Measurements from ENCODE around the gene NRP1. TPM values are rescaled to one million over a fixed set of nuclear protein-coding genes. Genes with fewer than 3 reads are reported as not detected.

NRP1 gene
- total RNA-seq, 4 donors from 2014 or later = 47.1 to 286 (median 111) TPM

DNA sequence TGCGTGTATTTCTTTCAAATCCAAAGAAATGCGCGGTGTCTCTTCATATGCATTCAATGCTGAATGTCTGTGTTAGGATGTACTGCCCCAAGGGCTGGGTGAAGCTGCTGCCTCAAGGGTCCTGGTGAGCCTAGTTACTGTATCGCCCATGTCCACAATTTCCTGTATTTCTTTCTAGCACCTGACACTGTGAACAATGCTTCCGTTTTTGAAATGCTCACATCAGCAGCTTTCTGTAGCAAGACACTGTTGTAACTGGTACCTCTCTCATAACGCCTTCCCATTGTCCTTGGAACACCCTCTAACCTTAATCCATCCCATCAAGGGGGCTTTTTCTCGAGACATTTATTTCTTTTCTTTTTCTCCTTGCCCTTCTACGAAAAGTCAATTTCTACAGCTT is 25.1 kb downstream of the NRP1 start:
- H3K27me3 ChIP-seq = no peaks in the 10 kb centered on the region
- no peaks in the 10 kb centered on the region for H3K36me3 ChIP-seq
- no peak for DNase-seq
- no peaks in the 10 kb centered on the region for H3K9me3 ChIP-seq
- peaks cover 0 to 3% of the 10 kb centered on the region in 2 donors for H3K4me1 ChIP-seq
- H3K4me3 ChIP-seq = no peak overlapping the region
- TF ChIP-seq, protein P1, sequence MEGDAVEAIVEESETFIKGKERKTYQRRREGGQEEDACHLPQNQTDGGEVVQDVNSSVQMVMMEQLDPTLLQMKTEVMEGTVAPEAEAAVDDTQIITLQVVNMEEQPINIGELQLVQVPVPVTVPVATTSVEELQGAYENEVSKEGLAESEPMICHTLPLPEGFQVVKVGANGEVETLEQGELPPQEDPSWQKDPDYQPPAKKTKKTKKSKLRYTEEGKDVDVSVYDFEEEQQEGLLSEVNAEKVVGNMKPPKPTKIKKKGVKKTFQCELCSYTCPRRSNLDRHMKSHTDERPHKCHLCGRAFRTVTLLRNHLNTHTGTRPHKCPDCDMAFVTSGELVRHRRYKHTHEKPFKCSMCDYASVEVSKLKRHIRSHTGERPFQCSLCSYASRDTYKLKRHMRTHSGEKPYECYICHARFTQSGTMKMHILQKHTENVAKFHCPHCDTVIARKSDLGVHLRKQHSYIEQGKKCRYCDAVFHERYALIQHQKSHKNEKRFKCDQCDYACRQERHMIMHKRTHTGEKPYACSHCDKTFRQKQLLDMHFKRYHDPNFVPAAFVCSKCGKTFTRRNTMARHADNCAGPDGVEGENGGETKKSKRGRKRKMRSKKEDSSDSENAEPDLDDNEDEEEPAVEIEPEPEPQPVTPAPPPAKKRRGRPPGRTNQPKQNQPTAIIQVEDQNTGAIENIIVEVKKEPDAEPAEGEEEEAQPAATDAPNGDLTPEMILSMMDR (IDR thresholded peaks at IDR 0.05) = no peak
- no peak for TF ChIP-seq POLR2A (IDR thresholded peaks at IDR 0.05)
- intact Hi-C loops (cut with DNase I; ENCODE audit: low total_unique reads) = no loop called here
- no peak overlapping the region for H3K27ac ChIP-seq

DNA sequence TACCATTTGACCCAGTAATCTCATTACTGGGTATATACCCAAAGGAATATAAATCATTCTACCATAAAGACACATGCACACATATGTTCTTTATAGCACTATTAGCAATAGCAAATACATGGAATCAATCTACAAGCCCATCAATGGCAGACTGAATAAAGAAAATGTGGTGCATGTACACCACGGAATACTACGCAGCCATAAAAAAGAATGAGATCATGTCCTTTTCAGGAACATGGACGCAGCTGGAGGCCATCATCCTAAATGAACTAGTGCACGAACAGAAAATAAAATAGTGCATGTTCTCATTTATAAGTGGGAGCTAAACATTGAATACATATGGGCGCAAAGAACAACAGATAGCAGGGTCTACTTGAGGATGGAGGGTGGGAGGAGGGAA is 26.6 kb downstream of the NRP1 start:
- TF ChIP-seq, protein P1 (IDR thresholded peaks at IDR 0.05) = no peak
- TF ChIP-seq POLR2A (IDR thresholded peaks at IDR 0.05) = no peak
- H3K9me3 ChIP-seq = no peaks in the 10 kb centered on the region
- no peak for DNase-seq
- no peak overlapping the region for H3K4me3 ChIP-seq
- no peaks in the 10 kb centered on the region for H3K36me3 ChIP-seq
- H3K27ac ChIP-seq = no peak overlapping the region
- H3K4me1 ChIP-seq = peaks cover 0 to 3% of the 10 kb centered on the region in 2 donors
- intact Hi-C loops (cut with DNase I; ENCODE audit: low total_unique reads) = no loop called here
- H3K27me3 ChIP-seq = no peaks in the 10 kb centered on the region

DNA sequence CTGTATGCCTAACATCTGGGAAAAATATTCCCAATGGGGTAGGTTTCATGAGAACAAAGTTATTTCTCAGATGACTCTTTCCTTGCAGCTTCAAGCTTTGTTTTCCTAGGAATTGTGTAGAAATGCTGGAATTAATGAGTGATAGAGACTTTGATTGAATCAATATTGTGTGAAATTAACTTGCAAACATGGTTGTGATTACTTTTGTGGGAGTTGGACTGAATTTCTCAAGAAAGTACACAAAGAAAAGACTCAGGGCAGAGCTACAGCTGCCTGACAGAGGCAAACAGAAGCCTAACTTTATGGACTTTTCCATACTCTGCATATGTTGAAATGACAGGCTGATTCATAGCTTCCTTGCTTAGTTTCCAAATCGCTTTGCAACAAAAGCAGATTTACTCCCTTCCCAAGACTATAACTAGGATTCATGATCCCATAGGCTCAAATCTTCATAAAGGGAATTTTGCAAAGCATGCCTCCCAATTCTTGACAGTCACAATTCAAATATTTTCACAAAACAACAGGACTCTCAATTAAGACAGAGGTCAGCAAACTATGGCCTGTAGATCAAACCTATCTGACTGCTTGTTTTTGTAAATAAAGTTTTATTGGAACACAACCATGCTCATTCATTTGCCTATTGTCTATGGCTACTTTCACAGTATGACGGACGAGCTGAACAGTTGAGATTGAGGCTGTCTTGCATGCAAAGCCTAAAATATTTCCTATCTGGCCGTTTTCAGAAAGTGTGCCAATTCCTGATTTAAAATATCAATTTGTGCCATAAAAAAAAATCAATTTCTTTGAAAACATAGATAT is 27.6 kb downstream of the NRP1 start:
- TF ChIP-seq, protein P1 (IDR thresholded peaks at IDR 0.05) = no peak
- TF ChIP-seq POLR2A (IDR thresholded peaks at IDR 0.05) = no peak
- Histone ChIP-seq H3K9me3 (no peaks in the 10 kb centered on the region), H3K27ac (peak overlapping the region in 1 of 2 donors; percentile 22), H3K36me3 (no peaks in the 10 kb centered on the region), H3K27me3 (no peaks in the 10 kb centered on the region), H3K4me1 (no peaks in the 10 kb centered on the region), H3K4me3 (no peak overlapping the region)
- DNase-seq = no peak
- intact Hi-C loops (cut with DNase I; ENCODE audit: low total_unique reads) = no loop called here

DNA sequence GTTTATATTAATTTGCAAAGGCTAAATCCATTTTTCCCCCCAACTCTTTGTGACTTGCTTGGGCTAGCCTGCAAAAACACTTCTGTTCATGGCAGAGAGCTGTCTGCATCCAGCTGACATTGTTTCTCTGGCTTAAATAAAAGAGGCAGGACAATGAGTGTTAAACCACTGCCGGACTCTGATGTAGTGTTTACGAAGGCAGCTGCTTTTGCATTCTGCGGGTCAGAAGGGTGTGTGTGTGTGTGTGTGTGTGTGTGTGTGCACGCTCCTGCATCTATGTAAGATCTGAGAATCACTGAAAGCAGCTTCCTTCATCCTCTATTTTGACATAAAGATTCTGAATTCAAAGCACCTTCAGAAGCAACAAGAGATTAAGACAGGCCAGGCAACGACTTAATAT is 28.3 kb downstream of the NRP1 start:
- Histone ChIP-seq H3K27me3 (no peaks in the 10 kb centered on the region), H3K4me1 (no peaks in the 10 kb centered on the region), H3K4me3 (no peak overlapping the region), H3K9me3 (no peaks in the 10 kb centered on the region), H3K27ac (peak overlapping the region in 1 of 2 donors; percentile 22), H3K36me3 (no peaks in the 10 kb centered on the region)
- DNase-seq = no peak
- no peak for TF ChIP-seq POLR2A (IDR thresholded peaks at IDR 0.05)
- TF ChIP-seq, protein P1 (IDR thresholded peaks at IDR 0.05) = no peak
- intact Hi-C loops (cut with DNase I; ENCODE audit: low total_unique reads) = no loop called here

DNA sequence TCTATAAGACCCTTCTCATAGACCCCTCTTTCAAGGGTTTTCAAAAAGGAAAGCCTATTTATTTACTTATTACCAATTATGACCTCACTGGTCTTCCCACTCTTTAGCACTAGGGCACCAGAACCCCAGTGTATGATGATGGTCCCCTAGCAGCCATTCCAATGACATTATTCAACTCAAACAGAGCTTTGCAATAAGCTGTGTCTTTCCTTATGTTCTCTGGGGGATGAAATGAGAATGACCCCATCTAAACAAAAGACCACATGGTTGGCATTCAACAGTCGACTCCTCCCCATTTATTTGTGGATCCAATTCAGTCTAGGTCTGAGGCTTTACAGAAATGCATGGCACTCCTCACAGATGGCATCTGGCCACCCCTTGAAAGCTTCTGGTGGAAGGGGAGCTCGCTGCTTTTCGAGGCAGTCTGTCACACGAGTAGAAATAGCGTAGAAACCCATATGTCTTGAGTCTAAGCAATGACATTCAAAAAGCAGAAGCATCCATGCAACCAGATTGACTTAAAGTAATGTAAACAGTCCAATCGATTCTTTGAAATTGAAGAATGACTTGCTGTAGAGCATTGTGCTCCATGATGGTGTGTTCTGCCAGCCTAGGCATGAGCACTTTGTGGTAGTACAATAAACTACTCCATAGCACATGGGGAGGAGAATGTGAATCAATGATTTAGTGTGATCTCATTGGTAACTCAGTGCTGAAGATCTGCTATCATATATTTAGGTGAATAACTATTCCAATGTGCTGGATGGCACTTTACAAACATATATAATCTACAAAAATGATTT is 29.8 kb downstream of the NRP1 start:
- intact Hi-C loops (cut with DNase I; ENCODE audit: low total_unique reads) = no loop called here
- TF ChIP-seq, protein P1 (IDR thresholded peaks at IDR 0.05) = no peak
- no peak for TF ChIP-seq POLR2A (IDR thresholded peaks at IDR 0.05)
- Histone ChIP-seq H3K27ac (peak overlapping the region in 1 of 2 donors; percentile 39), H3K9me3 (no peaks in the 10 kb centered on the region), H3K4me1 (no peaks in the 10 kb centered on the region), H3K4me3 (no peak overlapping the region), H3K36me3 (no peaks in the 10 kb centered on the region), H3K27me3 (no peaks in the 10 kb centered on the region)
- no peak for DNase-seq
